A549 (cell line): ENCODE results near the gene SLIT3.

Experiments used
- CBX8 ChIP-seq: fragments of 200-600 bp; sonication (generic); IDR thresholded peaks from 2 replicates; pipeline ENCODE4 v1.6.1; 2016
- CTCF ChIP-seq: fragments of >200 bp; sonication (Bioruptor Twin); formaldehyde crosslinking; IDR thresholded peaks from 3 replicates; pipeline ENCODE4 v1.5.1; 2016
- EHMT2 ChIP-seq: fragments of 200-600 bp; sonication (generic); IDR thresholded peaks from 2 replicates; pipeline ENCODE4 v1.6.1; 2016; ENCODE audit warnings: antibody characterized with exemption, low read depth, mild to moderate bottlenecking, moderate library complexity
- EP300 ChIP-seq, 2 experiments: fragments of >200 bp; sonication (Bioruptor Twin); formaldehyde crosslinking; IDR thresholded peaks; 2 replicates in 1 of 2; 3 replicates in 1 of 2; pipeline ENCODE4 v1.6.1; 2016 to 2017
- JUN ChIP-seq, 2 experiments: fragments of >200 bp; sonication (Bioruptor Twin); formaldehyde crosslinking; IDR thresholded peaks; 2 replicates in 1 of 2; 3 replicates in 1 of 2; pipeline ENCODE4 v1.6.1; 2016 to 2017
- POLR2A ChIP-seq: IDR thresholded peaks from 2 replicates; pipeline ENCODE4 v1.6.1; 2012; ENCODE audit warnings: mild to moderate bottlenecking, low read length
- RAD21 ChIP-seq, 2 experiments: fragments of >200 bp in 1 of 2; sonication (Bioruptor Twin) in 1 of 2; formaldehyde crosslinking in 1 of 2; IDR thresholded peaks in 1 of 2; conservative IDR thresholded peaks in 1 of 2; 2 replicates in 1 of 2; 3 replicates in 1 of 2; pipeline ENCODE4 v1.6.1; 2012 to 2018; ENCODE audit warnings: inconsistent platforms in 1 of 2
- USF2 ChIP-seq: fragments of 450-650 bp; IDR thresholded peaks from 2 replicates; pipeline ENCODE4 v1.6.1; 2014; ENCODE audit warnings: antibody characterized with exemption
- ZSCAN20 ChIP-seq: fragments of 250-450 bp; sonication (Bioruptor Pico); IDR thresholded peaks from 2 replicates; pipeline ENCODE4 v1.8.0; 2022; ENCODE audit warnings: mild to moderate bottlenecking, moderate library complexity

GRCh38 chr5:168988699-168989098, 312.2 kb downstream of the SLIT3 start:
- TF ChIP-seq ZSCAN20 (CRISPR knock-in tag) (no peak), POLR2A (no peak), CTCF (no peak), CBX8 (no peak), JUN (IDR thresholded peaks at IDR 0.05) (no peak), RAD21 (conservative IDR thresholded peaks at IDR 0.05 in 1 of 2, IDR thresholded peaks at IDR 0.05 in 1 of 2) (no peak), USF2 (no peak), EP300 (IDR thresholded peaks at IDR 0.05) (no peak), EHMT2 (no peak)
